GM19023 (cell line): Measurements from ENCODE around the gene CEP112.

ENCODE experiments used
- ATAC-seq: cut with Tn5 transposase; IDR thresholded peaks from one replicate; pipeline ENCODE4 v1.9.1; 2021; ENCODE audit warnings: mild to moderate bottlenecking, moderate library complexity; ENCODE audit not compliant: unreplicated experiment

CEP112 gene

DNA sequence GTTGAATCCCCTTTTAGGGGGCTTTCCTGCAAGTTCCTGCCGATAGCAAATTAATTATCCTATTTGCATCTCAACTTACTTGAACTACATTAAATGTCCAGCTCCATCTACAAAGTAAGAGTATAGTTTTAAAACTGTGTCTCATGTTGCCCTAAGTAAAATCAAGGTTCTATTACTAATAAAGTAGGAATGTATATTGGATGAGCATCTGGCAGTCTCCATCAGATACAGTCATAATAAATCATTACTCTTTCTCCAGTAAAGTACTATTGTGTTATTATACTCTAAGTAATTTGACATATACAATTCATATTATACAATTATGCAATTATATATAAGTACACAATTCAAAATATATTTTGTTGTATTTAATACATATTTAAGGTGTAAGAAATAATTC is 249.3 kb downstream of the CEP112 start:
- no peak for ATAC-seq

DNA sequence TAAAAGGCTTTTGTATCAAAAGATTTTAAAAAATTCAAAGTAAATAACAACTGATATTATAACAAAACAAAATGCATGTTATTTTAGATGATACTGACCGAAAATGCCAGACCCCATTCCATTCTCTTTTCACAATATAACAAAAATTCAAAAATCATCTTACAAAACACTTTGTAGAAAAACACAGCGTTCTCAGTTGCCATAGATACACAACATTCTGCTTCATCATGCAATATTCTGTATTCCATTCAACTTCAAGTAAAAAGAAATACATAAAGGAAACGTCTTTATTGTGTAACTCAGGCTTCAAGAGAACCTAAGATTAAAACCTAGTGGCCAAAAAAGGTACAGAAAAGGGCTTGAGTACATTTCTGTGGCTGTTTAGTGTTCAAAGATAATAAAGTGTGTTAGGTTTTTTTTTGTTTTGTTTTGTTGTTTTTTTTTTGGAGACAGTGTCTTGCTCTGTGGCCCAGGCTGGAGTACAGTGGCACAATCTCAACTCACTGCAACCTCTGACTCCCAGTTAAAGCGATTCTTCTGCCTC is 250.5 kb downstream of the CEP112 start:
- ATAC-seq: no peak

DNA sequence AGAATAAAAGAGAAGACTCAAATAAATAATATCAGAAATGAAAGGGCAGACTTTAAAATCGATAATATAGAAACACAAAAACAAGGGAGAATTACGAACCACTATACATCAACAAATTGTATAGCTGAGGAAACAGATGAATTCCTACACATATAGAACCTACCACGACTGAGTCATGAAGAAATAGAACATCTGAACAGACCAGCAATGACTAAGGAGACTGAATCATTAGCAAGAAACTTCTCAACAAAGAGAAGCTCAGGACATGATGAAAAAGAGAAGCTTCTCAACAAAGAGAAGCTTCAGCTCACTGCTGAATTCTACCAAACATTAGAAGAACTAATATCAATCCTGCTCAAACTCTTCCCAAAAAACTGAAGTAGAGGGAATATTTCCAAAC is 255.9 kb downstream of the CEP112 start:
- no peak for ATAC-seq

DNA sequence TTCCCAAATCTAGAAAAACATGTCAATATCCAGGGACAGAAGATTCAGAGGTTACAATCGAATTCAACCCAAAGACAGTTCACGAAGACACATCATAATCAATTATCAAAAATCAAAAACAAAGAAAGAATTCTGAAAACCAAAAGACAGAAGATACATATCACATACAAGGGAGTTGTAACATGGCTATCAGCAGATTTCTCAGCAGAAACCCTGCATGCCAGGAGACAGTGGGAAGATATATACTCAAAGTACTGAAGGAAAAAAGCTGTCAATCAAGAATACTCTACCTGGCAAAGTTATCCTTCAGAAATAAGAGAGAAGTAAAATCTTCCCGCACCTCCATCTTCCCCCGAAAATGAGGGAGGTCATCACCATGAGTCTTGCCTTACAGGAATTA is 258.6 kb downstream of the CEP112 start:
- no peak for ATAC-seq

DNA sequence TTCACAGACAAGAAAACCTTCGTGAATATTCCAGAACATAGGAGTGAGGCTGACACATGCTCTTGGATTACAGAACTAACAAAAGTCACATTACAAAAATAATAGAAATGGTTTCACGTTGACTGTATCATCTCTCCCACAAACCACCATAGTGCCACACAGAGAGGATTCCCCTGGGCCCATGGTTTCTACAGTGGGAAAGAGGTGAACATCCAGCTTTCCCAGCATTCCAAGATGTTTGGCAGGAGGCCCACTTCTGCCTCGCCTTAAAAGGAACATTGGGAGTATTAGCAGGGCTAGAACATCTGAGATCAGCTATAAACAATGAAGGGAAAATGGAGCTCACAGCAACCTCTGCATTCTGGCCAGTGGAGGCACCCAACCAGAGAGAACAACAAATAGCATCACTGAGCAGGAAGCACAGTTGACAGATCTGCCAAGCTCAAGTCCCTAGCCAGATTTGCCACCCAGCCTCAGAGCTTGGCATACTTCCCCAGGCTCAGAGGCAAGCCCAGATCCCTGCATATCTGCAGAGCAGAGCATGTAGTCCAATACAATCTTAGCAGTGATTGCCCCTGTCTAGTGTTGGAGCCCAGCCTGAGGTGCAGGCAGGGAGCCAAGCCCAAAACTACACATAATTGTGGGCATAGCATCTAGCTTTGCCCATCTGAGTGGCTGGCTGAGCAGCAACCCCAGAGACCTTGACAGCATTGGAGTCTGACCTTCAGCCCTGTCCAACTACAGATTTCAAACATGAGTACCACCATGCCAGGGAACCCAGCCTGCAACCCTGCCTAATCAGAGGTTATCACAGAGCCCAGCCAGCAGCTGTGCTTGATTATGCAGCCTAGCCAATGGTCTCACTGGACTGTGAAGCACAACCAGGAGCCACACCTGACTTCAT is 260.4 kb downstream of the CEP112 start:
- ATAC-seq: no peak

DNA sequence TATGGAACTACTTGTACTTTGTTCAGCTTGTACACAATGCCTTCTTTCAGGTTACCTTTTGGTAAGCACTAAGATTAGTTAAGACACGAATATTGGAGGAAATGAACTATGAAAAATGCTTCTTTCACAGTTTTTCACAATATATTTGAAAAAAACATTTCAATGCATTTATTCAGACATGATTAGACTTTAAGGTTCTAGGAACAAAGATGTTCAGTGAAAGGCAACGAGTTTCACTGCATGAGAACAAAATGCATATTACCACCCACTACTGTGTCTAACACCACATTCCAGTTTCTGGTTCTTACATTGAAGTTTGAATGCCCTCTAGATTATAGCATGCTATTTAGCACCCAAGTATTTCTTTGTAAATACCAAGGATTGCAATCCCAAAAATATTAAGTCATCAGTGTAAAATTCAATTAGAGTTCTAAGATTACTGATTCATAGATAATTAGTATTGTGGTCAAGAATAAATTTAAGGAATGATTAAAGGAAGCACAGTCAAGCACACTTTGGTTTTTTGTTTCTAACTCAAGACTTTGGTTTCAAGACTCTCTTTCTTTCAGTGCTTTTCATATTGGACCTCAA is 261.7 kb downstream of the CEP112 start:
- ATAC-seq: no peak

DNA sequence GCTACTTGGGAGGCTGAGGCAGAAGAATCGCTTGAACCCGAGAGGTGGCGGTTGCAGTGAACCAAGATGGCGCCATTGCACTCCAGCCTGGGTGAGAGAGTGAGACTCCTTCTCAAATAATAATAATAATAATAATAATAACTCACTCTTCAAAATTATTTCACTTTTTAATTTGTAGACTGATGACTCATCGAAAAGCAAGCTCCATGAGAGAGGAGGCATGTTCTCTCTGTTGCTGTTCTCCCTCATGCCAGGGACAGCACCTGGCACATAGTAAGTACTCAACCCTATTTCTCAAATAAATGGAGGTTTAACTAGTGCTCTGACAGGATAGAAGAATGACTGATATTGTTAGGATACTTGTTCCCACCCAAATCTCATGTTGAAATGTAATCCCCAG is 265.3 kb downstream of the CEP112 start:
- ATAC-seq: no peak

DNA sequence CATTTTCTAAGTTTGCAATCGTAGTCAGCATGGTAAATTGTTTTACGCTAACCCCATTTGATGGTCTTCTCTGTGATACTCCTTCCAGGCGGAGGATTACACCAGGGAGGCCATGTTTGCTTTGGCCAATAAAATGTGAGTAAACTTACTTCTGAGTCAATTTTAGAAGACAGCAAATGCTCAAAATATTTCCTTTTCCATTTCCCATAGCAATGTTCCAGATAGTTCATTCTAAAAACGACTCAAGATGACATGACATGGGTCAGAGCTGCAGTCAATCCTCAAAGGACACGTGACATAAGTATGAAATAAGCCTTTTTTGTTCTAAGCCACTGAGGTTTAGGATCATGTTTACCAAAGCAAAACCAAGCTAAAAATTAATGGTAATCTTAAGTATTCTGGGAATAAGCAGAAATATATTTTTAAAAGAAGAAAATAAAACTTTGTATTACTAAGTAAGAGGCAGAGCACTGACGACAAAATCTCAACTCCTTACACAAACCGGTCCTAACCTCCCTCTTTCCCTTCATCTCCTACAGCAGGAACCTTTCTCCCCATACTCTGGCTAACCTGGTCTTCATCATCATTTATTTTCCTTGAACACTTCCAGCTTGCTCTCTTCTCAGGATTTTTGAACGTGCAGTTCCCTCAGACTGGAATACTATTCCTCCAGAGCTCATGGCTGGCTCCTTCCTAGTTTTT is 266.2 kb downstream of the CEP112 start:
- no peak for ATAC-seq

DNA sequence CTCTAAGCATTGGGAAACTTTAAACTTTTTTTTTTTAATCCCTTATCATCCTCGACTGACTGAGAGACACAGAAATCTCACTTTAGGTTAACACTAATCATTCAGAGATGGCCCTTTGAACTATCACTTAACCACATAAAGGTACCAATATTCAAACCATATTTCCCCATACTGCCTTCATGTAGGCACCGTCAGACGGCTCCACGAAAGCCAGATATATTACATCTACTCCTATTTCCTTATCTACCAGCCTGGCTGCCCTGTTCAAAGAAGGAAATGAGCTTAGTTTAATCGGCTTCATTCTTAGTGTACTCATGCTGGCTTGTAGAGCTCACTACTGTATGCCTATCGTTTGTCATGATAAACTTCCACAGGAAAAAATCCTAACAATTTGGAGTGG is 270.9 kb downstream of the CEP112 start:
- no peak for ATAC-seq

DNA sequence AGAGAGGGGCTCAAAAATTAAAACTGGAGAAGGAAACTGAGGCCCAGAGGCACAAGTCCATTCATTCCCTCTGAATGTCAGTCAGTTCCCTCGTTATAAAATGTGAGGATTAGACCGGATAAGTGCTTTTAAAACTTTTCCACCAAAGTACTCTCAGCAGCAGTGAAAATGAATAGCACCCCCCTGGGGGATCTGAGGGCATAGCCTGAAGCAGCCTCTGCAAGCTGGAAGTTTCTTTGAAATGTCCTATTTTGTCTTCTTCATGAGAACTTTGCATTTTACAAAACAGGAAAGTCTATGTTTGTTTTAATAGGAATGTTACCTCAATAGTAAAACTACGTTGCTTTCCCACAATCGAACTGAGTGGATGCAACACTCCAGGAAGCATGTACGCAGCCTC is 273.0 kb downstream of the CEP112 start:
- ATAC-seq: no peak

DNA sequence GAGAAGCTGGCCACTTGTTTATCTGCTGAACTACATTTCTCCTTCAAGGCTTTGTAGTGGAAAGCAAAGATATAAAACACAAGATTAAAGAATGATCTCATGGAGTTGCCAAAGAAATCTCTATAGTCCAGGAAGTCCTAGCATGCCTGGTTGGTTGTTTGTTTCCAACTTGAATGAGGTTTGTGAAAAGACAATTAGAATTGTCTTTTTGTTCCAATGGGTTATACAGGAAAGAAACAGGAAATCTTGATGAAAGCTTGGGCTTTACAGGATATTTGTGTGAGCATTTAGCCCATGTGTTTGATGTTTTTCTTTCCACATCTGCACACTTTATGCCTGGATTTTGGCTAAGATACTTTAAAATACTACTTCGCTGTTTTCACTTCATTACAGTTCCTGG is 273.4 kb downstream of the CEP112 start:
- ATAC-seq: no peak

DNA sequence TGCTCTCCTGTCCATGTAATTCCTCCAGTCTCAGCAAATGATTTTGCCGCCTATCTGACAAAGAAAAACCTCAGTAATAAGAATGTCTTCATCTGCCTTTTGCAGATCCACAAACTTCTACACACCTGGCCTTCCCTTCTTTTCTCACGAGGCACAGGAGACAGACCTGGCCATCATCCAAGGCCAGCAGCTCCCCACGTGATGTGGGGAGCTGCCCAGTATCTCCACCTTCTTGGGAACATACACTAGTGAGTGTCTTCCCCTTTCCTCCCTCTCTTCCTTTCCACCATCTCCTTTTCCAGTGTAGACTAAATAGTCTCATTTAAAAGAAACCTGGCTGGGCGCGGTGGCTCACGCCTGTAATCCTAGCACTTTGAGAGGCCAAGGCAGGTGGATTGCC is 274.4 kb downstream of the CEP112 start:
- no peak for ATAC-seq

DNA sequence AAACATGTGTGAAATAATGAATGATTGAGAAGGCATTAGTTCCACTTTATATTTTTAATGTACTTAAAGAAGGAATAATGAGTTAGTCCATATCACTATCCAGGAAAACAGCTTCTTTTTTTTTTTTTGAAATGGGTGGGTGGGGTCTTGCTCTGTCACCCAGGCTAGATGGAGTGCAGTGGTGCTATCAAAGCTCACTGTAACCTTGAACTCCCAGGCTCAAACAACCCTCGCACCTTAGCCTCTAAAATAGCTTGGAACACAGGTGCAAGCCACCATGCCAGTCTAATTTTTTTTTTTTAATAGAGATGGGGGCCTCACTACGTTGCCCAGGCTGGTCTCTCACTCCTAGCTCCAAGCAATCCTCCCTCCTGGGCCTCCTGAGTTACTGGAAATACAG is 275.5 kb downstream of the CEP112 start:
- no peak for ATAC-seq

DNA sequence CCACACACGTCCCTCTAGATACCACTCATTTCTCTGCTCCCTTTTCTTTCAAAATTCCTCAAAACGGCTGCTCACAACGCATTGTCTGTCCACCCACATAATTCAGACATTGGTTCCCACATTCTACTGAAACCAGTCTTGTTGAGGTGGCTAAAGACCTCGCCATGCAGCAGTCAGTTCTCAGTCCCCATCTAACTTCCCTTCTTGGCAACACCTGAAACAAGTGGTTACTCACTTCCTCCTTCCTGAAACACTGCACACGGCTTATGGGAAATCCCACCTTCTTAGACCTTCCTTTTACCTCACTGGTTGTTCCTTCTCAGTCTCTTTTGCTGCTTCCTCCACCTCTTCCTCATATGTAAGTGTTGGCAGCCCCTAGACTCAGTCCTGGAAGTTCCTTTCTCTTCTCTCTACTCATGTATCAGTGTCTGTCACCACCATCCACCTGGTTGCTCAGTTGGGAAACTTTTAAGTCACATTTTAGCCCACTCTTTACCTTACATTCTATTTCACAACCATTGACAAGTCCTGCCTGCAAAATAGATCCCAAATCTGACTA is 277.1 kb downstream of the CEP112 start:
- peak; percentile 96 for ATAC-seq

DNA sequence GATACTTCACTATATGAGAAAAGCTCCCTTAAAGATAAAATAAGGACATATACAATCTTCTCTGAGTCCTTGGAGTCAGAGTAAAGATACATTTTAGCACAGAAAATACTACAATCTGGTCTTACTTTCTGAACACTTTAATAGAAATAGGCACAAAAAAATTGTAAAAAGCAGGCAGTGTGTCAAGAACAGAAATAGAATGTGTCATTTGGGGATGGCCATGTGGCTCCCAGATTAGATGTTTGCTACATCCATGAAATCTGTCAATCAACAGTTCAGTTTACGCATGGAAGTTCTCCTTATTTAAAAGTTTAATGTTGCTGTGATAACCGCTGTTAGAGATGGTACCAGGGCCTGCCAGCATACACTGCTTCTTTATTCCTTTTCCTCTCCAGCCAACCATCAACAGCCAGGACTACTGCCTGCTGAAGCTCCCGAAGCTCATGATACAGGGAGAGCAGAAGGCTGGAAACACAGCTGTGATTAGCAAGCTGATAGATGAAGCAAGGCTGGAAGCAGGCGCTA is 278.5 kb downstream of the CEP112 start:
- ATAC-seq: no peak

DNA sequence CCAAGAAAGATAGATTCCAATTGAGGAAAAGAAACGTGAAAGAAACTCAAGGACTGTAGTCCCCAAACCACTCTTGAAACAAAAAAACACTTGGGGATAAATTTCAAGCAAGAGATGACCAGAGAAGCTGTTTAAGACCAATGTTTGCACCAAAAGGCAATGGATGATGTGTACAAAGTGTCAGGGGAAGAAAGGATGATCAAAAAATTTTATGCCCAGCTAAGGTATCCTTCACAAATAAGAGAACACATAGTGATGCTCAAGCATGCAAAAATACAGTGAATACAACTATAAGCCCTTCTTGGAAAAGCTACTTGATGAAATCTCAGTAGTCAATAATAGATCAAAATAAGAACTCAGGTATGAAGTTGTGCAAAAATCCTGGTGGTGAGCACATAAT is 281.1 kb downstream of the CEP112 start:
- ATAC-seq: no peak

DNA sequence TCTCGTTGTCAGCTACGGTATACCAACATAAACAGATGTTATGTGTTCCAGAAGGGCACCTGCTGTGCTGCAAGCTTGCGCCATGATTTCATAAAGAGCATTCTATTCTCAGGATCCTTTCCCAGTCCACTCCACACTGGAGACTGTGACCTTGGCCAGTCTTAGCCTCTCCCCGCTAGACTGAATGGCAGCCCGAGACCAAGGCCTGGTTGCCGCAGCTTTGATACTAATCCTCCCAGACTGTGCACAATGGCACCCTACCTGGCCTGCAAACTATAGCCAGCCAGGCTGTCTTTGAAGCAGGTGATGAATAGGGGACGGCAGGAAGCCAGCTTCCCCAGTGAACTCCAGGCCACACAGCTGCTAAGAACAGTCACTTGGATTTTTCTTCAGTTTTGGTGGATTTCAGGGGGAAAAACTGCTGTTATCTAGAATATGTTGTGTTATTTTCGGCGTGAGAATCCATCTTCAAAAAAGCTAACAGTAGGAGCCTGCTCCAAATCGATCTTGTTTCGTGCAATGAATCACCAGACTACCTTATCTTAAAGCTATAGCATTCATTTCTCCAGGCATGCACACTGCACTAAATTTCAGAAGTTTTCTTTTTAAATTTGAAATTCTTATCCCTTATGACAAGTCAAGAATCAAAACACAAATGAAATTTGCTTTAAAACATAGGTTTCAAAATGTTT is 289.0 kb downstream of the CEP112 start:
- ATAC-seq: no peak

DNA sequence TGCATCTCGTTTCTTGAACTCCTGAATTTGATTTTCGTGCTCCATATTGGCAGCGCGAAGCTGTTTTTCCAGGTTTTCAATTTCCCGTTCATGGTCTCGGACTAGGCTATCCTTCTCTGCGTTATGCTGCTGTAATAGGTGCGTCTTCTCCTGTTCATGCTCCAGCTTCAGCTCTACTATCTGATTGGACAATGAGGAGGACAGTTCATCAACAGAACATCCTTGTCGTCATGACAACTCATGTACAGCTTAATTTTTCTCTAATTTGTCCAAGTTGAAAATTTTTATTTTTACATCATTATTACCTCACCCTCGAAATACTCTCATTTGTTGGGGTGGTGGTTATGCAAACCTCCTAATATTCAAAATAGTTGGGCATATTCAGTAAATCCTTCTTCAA is 289.8 kb downstream of the CEP112 start:
- ATAC-seq: no peak

DNA sequence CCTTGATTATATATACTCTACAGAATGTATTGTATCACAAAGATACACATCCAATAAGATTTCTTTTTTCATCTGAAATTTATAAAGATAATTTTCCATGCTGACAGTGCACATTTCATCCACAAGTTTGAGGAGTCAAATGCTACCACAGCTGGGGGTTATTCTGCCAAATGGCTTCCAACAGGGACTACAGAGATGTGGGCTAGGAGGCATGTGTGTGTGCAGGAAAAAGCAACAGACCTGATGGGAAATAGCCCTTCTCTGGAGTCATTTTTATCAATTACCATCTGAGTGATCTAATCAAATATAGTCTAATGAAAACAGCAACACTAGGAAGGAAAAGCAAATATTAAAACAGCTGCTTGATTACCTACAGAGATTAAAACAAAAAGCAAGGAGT is 290.5 kb downstream of the CEP112 start:
- ATAC-seq: no peak

DNA sequence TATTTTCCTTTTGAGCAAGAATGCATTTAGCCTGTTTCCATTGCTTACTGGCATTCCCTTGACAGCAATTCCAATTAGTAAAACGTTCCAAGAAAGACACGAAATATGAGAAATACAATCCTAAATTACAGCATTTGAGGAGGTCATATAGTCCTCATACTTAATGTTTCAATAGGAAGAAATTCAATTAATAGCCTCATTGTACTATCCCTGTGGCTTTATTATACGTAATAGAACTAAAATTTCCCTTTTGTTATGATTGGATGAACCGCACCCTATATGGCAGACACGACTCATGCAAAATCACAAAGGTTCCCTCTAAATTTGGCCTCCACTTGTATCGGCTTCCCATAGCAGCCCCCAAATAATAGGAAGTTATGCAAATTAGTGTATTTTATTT is 291.7 kb downstream of the CEP112 start:
- no peak for ATAC-seq

DNA sequence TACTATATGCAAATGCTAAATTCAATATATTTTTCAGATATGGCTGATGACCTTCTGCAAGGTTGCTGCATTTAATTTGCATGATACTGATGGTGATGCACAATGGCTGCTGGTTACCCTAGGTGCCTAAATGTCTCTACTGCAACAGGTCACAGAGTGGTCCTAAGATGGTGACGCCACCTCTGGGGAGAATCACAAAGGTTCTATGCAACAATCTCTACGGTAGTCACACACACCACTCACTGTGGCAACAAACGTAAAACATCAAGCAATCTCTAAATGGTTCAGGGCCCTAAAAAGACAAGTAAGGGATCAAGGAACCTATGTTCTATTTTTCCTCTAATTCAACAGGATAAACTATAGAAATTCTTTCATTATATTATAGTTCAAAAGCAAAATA is 293.3 kb downstream of the CEP112 start:
- no peak for ATAC-seq
